ENCODE results near the gene NHS. TPM values are rescaled to one million over a fixed set of nuclear protein-coding genes. Genes with fewer than 3 reads are reported as not detected.

NHS gene
- total RNA-seq, 2 donors from 2014 or later, result 6.0 to 7.3 TPM

- Histone ChIP-seq H3K27ac (ENCODE audit: low read depth, low read length) (no peak overlapping the region), H3K4me1 (ENCODE audit: control insufficient read depth, insufficient read depth, low read length) (no peaks in the 10 kb centered on the region), H3K27me3 (ENCODE audit: control insufficient read depth, insufficient read depth, low read length, poor library complexity, severe bottlenecking) (no peaks in the 10 kb centered on the region), H3K4me3 (ENCODE audit: low read length) (no peak overlapping the region), H3K9me3 (ENCODE audit: control insufficient read depth, low read length) (no peaks in the 10 kb centered on the region), H3K9ac (ENCODE audit: extremely low read depth, low read length, poor library complexity, severe bottlenecking) (no peak overlapping the region), H3K36me3 (ENCODE audit: control insufficient read depth, insufficient read depth, low read length) (no peaks in the 10 kb centered on the region)
- 76 to 80% methylated on average over 1 to 2 of the region's 2 CpGs for WGBS, 2 experiments (ENCODE audit: insufficient coverage in 1 of 2, insufficient read length in 1 of 2)
- Mint-ChIP-seq H3K36me3 (ENCODE audit: low read depth) (no peaks in the 10 kb centered on the region), H3K4me1 (peaks cover 26% of the 10 kb centered on the region), H3K27me3 (ENCODE audit: insufficient read depth) (no peaks in the 10 kb centered on the region), H3K27ac (peak overlapping the region; percentile 2), H3K9me3 (no peaks in the 10 kb centered on the region), H3K4me3 (no peak overlapping the region)
- no peak for DNase-seq
- no peak for TF ChIP-seq CTCF (conservative IDR thresholded peaks at IDR 0.05)
Observed at GRCh38 chrX:17449866-17450265, 74.9 kb downstream of the NHS start.

DNA sequence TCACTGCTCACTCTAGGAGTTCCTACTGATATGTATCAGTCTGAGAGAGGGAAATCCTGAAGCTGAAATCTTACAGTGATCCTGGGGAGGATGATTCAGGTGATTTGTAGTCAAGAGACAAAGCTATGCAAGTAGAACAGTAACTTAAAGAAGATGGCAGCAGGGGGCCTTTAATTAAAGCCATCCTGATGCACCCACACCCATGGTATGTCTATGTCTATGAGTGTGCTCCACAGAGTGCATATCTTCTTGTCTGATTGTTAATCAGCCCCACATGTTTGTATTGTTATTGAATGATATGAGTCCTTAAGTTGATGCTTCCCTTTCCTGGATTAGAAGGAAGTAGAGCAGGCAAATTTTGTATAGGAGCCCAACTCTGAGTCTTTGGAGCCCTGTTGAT is 78.8 kb downstream of the NHS start:
- Mint-ChIP-seq H3K36me3 (ENCODE audit: low read depth) (no peaks in the 10 kb centered on the region), H3K4me1 (peaks cover 22% of the 10 kb centered on the region), H3K27me3 (ENCODE audit: insufficient read depth) (no peaks in the 10 kb centered on the region), H3K4me3 (no peak overlapping the region), H3K9me3 (no peaks in the 10 kb centered on the region), H3K27ac (no peak overlapping the region)
- no peak overlapping the region for H3K4me3 ChIP-seq (ENCODE audit: low read length)
- no peak overlapping the region for H3K9ac ChIP-seq (ENCODE audit: extremely low read depth, low read length, poor library complexity, severe bottlenecking)
- TF ChIP-seq CTCF (conservative IDR thresholded peaks at IDR 0.05), result no peak
- no peaks in the 10 kb centered on the region for H3K4me1 ChIP-seq (ENCODE audit: control insufficient read depth, insufficient read depth, low read length)
- no peaks in the 10 kb centered on the region for H3K36me3 ChIP-seq (ENCODE audit: control insufficient read depth, insufficient read depth, low read length)
- H3K27ac ChIP-seq (ENCODE audit: low read depth, low read length), result no peak overlapping the region
- no peaks in the 10 kb centered on the region for H3K9me3 ChIP-seq (ENCODE audit: control insufficient read depth, low read length)
- no peak for DNase-seq
- no peaks in the 10 kb centered on the region for H3K27me3 ChIP-seq (ENCODE audit: control insufficient read depth, insufficient read depth, low read length, poor library complexity, severe bottlenecking)

DNA sequence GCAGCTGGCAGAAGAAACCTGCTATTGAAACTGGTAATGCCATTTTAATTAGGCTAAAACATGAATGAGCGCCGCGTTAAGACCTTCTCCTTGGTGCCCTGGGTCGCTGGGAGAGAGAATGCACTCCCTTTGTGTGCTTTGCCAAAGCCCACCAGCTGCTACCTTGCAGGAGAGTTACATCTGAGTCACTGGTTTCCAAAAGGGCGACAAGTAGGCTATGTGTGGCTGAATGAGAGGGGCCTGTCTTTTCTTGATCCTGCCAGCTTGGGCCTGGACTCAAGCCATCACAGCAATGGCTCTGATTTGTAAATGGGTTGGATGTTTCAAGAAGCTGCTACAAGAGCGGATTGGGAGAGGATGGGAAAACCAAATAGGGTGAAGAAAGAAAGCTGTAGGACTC is 81.5 kb downstream of the NHS start:
- no peak for TF ChIP-seq CTCF (conservative IDR thresholded peaks at IDR 0.05)
- DNase-seq, result peak; percentile 48
- H3K36me3 ChIP-seq (ENCODE audit: control insufficient read depth, insufficient read depth, low read length), result no peaks in the 10 kb centered on the region
- Mint-ChIP-seq H3K9me3 (no peaks in the 10 kb centered on the region), H3K4me1 (peaks cover 9% of the 10 kb centered on the region), H3K27me3 (ENCODE audit: insufficient read depth) (no peaks in the 10 kb centered on the region), H3K4me3 (no peak overlapping the region), H3K27ac (no peak overlapping the region), H3K36me3 (ENCODE audit: low read depth) (no peaks in the 10 kb centered on the region)
- H3K9ac ChIP-seq (ENCODE audit: extremely low read depth, low read length, poor library complexity, severe bottlenecking), result no peak overlapping the region
- H3K4me1 ChIP-seq (ENCODE audit: control insufficient read depth, insufficient read depth, low read length), result no peaks in the 10 kb centered on the region
- WGBS, 2 experiments (ENCODE audit: insufficient coverage in 1 of 2, insufficient read length in 1 of 2), result 51 to 57% methylated on average over 5 to 6 of the region's 6 CpGs
- no peak overlapping the region for H3K4me3 ChIP-seq (ENCODE audit: low read length)
- no peaks in the 10 kb centered on the region for H3K9me3 ChIP-seq (ENCODE audit: control insufficient read depth, low read length)
- no peaks in the 10 kb centered on the region for H3K27me3 ChIP-seq (ENCODE audit: control insufficient read depth, insufficient read depth, low read length, poor library complexity, severe bottlenecking)
- H3K27ac ChIP-seq (ENCODE audit: low read depth, low read length), result no peak overlapping the region
